ENCODE measurements around the gene GSTP1. TPM values are rescaled to one million over a fixed set of nuclear protein-coding genes. Genes with fewer than 3 reads are reported as not detected.
A peak's percentile ranks its signal among the peaks of the same experiment; 100 is the strongest.
"Not testable (repeated sequence)": the region's sequence is repeated elsewhere in the genome, so short reads cannot be mapped to it uniquely, and the experiment has no call there.

The GSTP1 gene
- total and polyA plus RNA-seq, 3 experiments from 2014 or later, result 333 to 474 (median 462) TPM

DNA sequence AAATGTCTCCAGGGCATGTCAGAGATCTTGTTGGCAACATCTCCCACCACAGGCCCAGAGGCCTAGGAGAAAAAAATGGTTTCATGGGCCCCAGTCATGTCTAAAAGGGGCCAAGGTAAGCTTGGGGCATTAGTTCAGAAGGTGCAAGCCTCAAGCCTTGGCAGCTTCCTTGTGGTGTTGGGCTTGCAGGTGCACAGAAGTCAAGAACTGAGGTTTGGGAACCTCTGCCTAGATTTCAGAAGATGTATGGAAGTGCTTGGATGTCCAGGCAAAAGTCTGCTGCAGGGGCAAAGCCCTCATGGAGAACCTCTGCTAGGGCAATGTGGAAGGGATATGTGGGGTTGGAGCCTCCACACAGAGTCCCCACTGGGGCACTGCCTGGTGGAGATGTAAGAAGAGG, 31.9 kb upstream of the GSTP1 start:
- H3K27me3 ChIP-seq (ENCODE audit: insufficient read depth, low read length, poor library complexity, severe bottlenecking); H3K27ac ChIP-seq (ENCODE audit: low read depth, low read length); POLR2A ChIA-PET; H3K4me1 ChIP-seq (ENCODE audit: insufficient read depth, low read length); H3K27me3 Mint-ChIP-seq; H3K4me1 Mint-ChIP-seq; H3K9me3 Mint-ChIP-seq; H3K4me3 ChIP-seq (ENCODE audit: low read length); H3K27ac Mint-ChIP-seq; H3K9me3 ChIP-seq (ENCODE audit: low read length); H3K36me3 ChIP-seq (ENCODE audit: insufficient read depth, low read length); H3K4me3 Mint-ChIP-seq; CTCF ChIA-PET; H3K36me3 Mint-ChIP-seq; DNase-seq: not testable (repeated sequence)

DNA sequence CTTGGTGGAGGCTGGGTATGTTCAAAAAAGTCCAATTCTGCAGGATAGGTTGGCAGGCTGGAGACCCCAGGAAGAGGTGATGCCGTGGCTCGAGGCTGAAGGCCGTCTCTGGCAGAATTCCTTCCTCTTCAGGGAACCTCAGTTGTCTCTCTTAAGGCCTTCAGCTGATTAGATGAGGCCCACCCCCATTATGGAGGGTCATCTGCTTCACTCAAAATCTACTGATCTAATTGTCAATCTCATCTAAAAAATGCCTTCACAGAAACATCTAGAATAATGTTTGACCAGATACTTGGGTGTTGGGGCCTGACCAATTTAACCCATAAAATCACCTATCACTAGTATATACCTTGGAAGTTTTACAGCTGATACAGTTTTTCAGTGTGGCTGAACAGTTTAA, 27.4 kb upstream of the GSTP1 start:
- DNase-seq, result no peak
- no peak overlapping the region for H3K27ac ChIP-seq (ENCODE audit: low read depth, low read length)
- H3K36me3 Mint-ChIP-seq, result peaks cover 0 to 2% (median 0%) of the 10 kb centered on the region in 3 donors
- no peaks in the 10 kb centered on the region for H3K9me3 Mint-ChIP-seq
- no peaks in the 10 kb centered on the region for H3K4me1 ChIP-seq (ENCODE audit: insufficient read depth, low read length)
- H3K9me3 ChIP-seq (ENCODE audit: low read length), result no peaks in the 10 kb centered on the region
- CTCF ChIA-PET, result no interaction called here
- peaks cover 4% of the 10 kb centered on the region in 2 donors for H3K27me3 Mint-ChIP-seq
- no peaks in the 10 kb centered on the region for H3K27me3 ChIP-seq (ENCODE audit: insufficient read depth, low read length, poor library complexity, severe bottlenecking)
- POLR2A ChIA-PET, result no interaction called here
- no peak overlapping the region for H3K4me3 Mint-ChIP-seq
- no peaks in the 10 kb centered on the region for H3K4me1 Mint-ChIP-seq
- H3K4me3 ChIP-seq (ENCODE audit: low read length), result no peak overlapping the region
- H3K36me3 ChIP-seq (ENCODE audit: insufficient read depth, low read length), result no peaks in the 10 kb centered on the region
- no peak overlapping the region for H3K27ac Mint-ChIP-seq

DNA sequence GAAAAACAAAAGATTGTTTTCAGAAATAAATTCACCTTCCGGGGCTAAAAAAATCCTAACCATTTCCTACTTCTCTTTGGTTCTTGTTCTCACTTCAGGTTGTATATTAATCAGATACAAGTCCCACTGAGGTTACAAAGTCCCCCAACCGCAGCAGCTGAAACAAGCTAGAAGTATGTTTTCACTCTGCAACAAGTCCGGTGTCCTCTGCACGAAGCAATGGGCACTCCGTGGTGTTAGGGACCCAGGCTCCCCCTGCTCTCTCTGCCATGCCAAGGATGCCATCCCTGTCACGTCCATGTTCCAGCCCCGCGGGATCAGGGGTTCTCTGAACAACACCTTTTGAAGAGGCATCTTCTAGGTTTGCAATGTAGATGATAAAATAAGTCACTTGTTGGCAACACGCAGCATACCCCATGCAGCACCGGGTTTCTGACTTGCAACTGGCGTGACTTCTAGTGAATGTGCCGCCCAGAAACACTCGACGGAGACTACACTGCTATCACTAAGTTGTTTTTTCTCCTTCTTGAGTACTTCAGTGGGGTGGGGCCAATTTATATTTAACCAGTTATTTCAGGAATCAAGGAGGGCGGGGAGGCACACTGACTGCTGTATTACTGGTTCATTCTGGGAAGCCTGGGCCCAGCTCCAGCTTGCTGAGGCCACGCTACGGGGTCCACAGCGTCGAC, 25.4 kb upstream of the GSTP1 start:
- no peaks in the 10 kb centered on the region for H3K36me3 ChIP-seq (ENCODE audit: insufficient read depth, low read length)
- ChIA-PET POLR2A (no interaction called here), CTCF (no interaction called here)
- H3K27ac ChIP-seq (ENCODE audit: low read depth, low read length), result no peak overlapping the region
- Mint-ChIP-seq H3K27ac (no peak overlapping the region), H3K4me3 (no peak overlapping the region), H3K27me3 (peaks cover 7 to 8% of the 10 kb centered on the region in 2 donors), H3K36me3 (peaks cover 0 to 2% (median 0%) of the 10 kb centered on the region in 3 donors), H3K4me1 (peaks cover 0 to 12% (median 12%) of the 10 kb centered on the region in 3 donors), H3K9me3 (no peaks in the 10 kb centered on the region)
- no peaks in the 10 kb centered on the region for H3K4me1 ChIP-seq (ENCODE audit: insufficient read depth, low read length)
- H3K27me3 ChIP-seq (ENCODE audit: insufficient read depth, low read length, poor library complexity, severe bottlenecking), result no peaks in the 10 kb centered on the region
- H3K4me3 ChIP-seq (ENCODE audit: low read length), result no peak overlapping the region
- H3K9me3 ChIP-seq (ENCODE audit: low read length), result no peaks in the 10 kb centered on the region
- DNase-seq, result no peak

DNA sequence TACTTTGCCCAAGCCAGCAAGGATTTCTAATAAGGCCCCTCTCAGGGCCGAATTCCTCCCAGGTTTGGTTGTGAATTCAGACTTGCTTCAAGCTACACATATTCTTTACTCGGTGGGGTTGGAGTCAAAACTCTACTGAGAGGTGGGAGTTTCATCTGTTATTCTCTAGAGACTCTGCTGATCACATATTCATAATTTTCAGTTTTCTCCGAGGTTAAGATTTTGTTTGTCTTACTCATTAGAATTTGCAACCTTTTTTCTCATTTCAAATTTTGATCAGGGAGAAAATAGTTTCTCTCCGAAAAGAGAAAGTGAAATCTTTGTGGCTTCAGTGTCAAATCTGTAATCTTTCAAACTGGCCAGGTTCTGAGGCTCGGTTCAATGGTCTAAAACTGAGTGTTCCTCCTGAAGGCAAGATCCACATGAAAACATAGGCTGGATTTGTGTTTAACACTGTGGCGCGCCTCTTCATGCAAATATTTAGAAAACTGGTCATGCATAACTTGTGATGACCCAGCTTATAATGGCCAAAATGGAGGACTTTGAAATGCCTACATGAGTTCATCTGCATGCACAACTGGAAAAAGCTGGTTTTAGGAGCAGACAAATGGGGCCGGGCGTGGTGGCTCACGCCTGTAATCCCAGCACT, 21.5 kb upstream of the GSTP1 start:
- peak overlapping the region in 4 of 8 donors; percentile 48 to 90 (median 61) for H3K27ac Mint-ChIP-seq
- CTCF ChIA-PET, result interaction anchor here (1.3 kb wide), 1 partner anchor 52 kb away, joined by 3 read pairs; no protein-coding TSS in a partner anchor
- peak overlapping the region in 4 of 7 donors; percentile 3 to 55 (median 29) for H3K4me3 Mint-ChIP-seq
- no peak for DNase-seq
- H3K9me3 ChIP-seq (ENCODE audit: low read length), result no peaks in the 10 kb centered on the region
- peaks cover 0 to 12% (median 12%) of the 10 kb centered on the region in 3 donors for H3K4me1 Mint-ChIP-seq
- no peaks in the 10 kb centered on the region for H3K36me3 ChIP-seq (ENCODE audit: insufficient read depth, low read length)
- H3K4me3 ChIP-seq (ENCODE audit: low read length), result no peak overlapping the region
- peaks cover 15 to 16% of the 10 kb centered on the region in 2 donors for H3K27me3 Mint-ChIP-seq
- no peaks in the 10 kb centered on the region for H3K27me3 ChIP-seq (ENCODE audit: insufficient read depth, low read length, poor library complexity, severe bottlenecking)
- H3K9me3 Mint-ChIP-seq, result no peaks in the 10 kb centered on the region
- no peaks in the 10 kb centered on the region for H3K36me3 Mint-ChIP-seq
- H3K4me1 ChIP-seq (ENCODE audit: insufficient read depth, low read length), result no peaks in the 10 kb centered on the region
- no peak overlapping the region for H3K27ac ChIP-seq (ENCODE audit: low read depth, low read length)
- POLR2A ChIA-PET, result no interaction called here

DNA sequence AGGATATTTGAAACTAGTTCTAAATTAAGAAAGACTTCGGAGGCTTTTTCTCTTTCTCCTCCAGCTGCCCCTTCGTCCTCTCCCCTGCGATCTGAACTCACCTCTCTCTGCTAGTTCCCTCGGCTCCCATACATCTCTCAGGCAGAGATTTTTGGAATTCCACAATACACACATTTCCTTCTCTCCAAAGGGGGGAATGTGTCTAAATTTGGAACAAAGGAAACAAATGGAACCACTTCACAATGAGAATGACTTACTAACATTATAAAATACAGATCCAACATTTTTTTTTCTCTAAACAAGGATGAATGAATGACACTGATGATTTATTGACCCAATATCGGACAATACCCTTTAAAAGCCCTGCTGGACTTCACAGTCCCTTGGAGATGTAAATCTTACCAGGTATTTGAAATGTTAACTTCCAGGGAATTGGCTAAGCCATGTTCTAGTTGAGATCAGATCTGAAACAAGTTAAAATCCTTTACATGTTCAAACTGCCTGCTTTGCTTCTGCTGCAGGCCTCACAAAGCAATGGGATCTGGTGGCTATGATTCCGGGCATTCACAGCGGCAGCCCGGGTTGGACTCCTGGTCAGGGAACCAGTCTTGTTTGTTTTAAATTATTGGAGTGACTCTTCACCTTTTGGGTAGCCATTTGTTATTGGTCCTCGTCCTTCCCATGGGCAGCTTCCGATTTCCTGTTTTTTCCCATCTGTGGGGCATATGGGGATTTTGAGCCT, 20.5 kb upstream of the GSTP1 start:
- no peaks in the 10 kb centered on the region for H3K36me3 ChIP-seq (ENCODE audit: insufficient read depth, low read length)
- Mint-ChIP-seq H3K27ac (peak overlapping the region in 1 of 8 donors; percentile 33), H3K9me3 (no peaks in the 10 kb centered on the region), H3K27me3 (peaks cover 15 to 16% of the 10 kb centered on the region in 2 donors), H3K4me1 (peaks cover 0 to 12% (median 12%) of the 10 kb centered on the region in 3 donors), H3K36me3 (no peaks in the 10 kb centered on the region), H3K4me3 (no peak overlapping the region)
- H3K27ac ChIP-seq (ENCODE audit: low read depth, low read length), result no peak overlapping the region
- no peak overlapping the region for H3K4me3 ChIP-seq (ENCODE audit: low read length)
- no peaks in the 10 kb centered on the region for H3K9me3 ChIP-seq (ENCODE audit: low read length)
- ChIA-PET CTCF (no interaction called here), POLR2A (no interaction called here)
- no peaks in the 10 kb centered on the region for H3K4me1 ChIP-seq (ENCODE audit: insufficient read depth, low read length)
- H3K27me3 ChIP-seq (ENCODE audit: insufficient read depth, low read length, poor library complexity, severe bottlenecking), result no peaks in the 10 kb centered on the region
- no peak for DNase-seq

DNA sequence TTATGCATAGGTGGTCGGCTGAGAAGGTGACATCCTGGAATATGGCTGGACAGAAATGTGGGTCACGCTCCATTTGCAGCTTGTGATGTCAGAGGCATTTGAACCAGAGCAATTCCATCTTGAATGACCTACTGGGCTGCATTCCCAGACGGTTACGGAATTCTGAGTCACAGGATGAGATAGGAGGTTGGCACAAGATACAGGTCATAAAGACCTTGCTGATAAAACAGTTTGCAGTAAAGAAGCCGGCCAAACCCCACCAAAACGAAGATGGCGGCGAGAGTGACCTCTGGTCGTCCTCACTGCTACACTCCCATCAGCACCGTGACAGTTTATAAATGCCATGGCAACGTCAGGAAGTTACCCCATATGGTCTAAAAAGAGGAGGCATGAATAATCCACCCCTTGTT, 19.9 kb upstream of the GSTP1 start:
- H3K27me3 ChIP-seq (ENCODE audit: insufficient read depth, low read length, poor library complexity, severe bottlenecking); H3K4me3 ChIP-seq (ENCODE audit: low read length); H3K4me1 ChIP-seq (ENCODE audit: insufficient read depth, low read length); POLR2A ChIA-PET; DNase-seq; H3K9me3 Mint-ChIP-seq; H3K36me3 ChIP-seq (ENCODE audit: insufficient read depth, low read length); H3K27ac ChIP-seq (ENCODE audit: low read depth, low read length); CTCF ChIA-PET; H3K36me3 Mint-ChIP-seq; H3K9me3 ChIP-seq (ENCODE audit: low read length); H3K4me3 Mint-ChIP-seq: not testable (repeated sequence)
- Mint-ChIP-seq H3K4me1 (peaks cover 0 to 12% (median 12%) of the 10 kb centered on the region in 3 donors), H3K27ac (peak overlapping the region in 1 of 8 donors; percentile 83), H3K27me3 (peaks cover 15 to 16% of the 10 kb centered on the region in 2 donors)

DNA sequence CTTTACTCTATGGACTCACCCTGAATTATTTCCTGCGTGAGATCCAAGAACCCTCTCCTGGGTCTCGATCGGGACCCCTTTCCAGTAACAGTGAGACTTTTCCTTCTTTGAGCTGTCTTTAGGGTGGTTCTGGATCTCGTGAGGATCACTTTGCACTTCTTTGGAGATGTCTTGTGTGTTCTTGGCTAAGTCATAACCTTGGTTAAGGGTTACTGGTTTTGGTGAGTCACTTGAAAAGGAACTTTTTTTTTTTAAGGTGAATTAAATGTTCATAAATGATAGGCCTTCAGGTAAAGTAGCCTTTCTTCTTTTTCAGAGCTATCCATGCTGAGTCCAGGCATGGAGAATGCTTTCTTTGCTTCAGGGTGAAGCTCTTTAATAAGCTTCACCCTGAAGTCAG, 19.4 kb upstream of the GSTP1 start:
- Histone ChIP-seq H3K4me3 (ENCODE audit: low read length) (no peak overlapping the region), H3K36me3 (ENCODE audit: insufficient read depth, low read length) (no peaks in the 10 kb centered on the region), H3K27ac (ENCODE audit: low read depth, low read length) (no peak overlapping the region), H3K4me1 (ENCODE audit: insufficient read depth, low read length) (no peaks in the 10 kb centered on the region), H3K27me3 (ENCODE audit: insufficient read depth, low read length, poor library complexity, severe bottlenecking) (no peaks in the 10 kb centered on the region), H3K9me3 (ENCODE audit: low read length) (no peaks in the 10 kb centered on the region)
- POLR2A ChIA-PET, result no interaction called here
- H3K36me3 Mint-ChIP-seq, result no peaks in the 10 kb centered on the region
- H3K4me3 Mint-ChIP-seq, result no peak overlapping the region
- H3K4me1 Mint-ChIP-seq, result peaks cover 0 to 12% (median 12%) of the 10 kb centered on the region in 3 donors
- no peaks in the 10 kb centered on the region for H3K9me3 Mint-ChIP-seq
- CTCF ChIA-PET, result no interaction called here
- peak overlapping the region in 1 of 8 donors; percentile 11 for H3K27ac Mint-ChIP-seq
- DNase-seq, result no peak
- peaks cover 14 to 15% of the 10 kb centered on the region in 2 donors for H3K27me3 Mint-ChIP-seq

DNA sequence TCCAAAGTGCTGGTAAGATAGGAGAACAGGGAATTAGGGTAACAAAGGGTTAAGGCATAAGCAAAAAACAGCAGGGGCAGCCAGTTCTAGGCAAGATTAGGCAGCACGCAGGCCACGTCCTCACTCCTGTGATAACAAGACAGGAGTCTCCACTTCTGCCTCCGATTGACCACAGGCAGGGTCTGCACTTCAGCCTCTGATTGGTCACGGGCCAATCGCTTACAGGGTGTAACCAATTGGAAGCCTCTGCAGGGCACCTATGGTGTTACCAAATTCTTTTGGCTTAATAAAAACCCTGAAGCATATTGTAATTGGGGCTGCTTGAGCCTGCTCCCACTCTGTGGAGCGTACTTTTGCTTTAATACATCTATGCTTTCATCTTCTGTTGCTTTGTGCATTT, 12.2 kb upstream of the GSTP1 start:
- Histone ChIP-seq H3K27ac (ENCODE audit: low read depth, low read length) (no peak overlapping the region), H3K27me3 (ENCODE audit: insufficient read depth, low read length, poor library complexity, severe bottlenecking) (no peaks in the 10 kb centered on the region), H3K4me1 (ENCODE audit: insufficient read depth, low read length) (no peaks in the 10 kb centered on the region), H3K4me3 (ENCODE audit: low read length) (no peak overlapping the region), H3K9me3 (ENCODE audit: low read length) (no peaks in the 10 kb centered on the region), H3K36me3 (ENCODE audit: insufficient read depth, low read length) (no peaks in the 10 kb centered on the region)
- ChIA-PET CTCF (interaction anchor here (1.9 kb wide), 1 partner anchor 43 kb away, joined by 9 read pairs; no protein-coding TSS in a partner anchor), POLR2A (no interaction called here)
- no peak for DNase-seq
- Mint-ChIP-seq H3K27ac (no peak overlapping the region), H3K4me1 (no peaks in the 10 kb centered on the region), H3K27me3 (peaks cover 8 to 21% of the 10 kb centered on the region in 2 donors), H3K9me3 (no peaks in the 10 kb centered on the region), H3K4me3 (no peak overlapping the region), H3K36me3 (peaks cover 0 to 4% (median 0%) of the 10 kb centered on the region in 3 donors)
